MCF 10A (cell line): ENCODE data around the gene CPPED1. TPM values are rescaled to one million over a fixed set of nuclear protein-coding genes. Genes with fewer than 3 reads are reported as not detected.

ENCODE experiments used
- BruUV-seq: library from RNA; stranded (reverse); fragments of 400-500 nt; replicated peaks from 2 replicates; lab custom pipeline; 2021; lab: Mats Ljungman, UMichigan
- CTCF ChIA-PET: fragments of 300-600 bp; sonication (Branson Sonifier 250); formaldehyde crosslinking; extraction: SDS; loops from one replicate; lab custom pipeline; 2021; ENCODE audit warnings: antibody characterized with exemption, inconsistent platforms; lab: Yijun Ruan, JAX
- POLR2A ChIA-PET: fragments of 300-600, 350-650 bp; sonication (Branson Sonifier 250); formaldehyde crosslinking; extraction: SDS; loops from one replicate; lab custom pipeline; 2020; ENCODE audit warnings: antibody characterized with exemption, inconsistent platforms; lab: Yijun Ruan, JAX
- DNase-seq: peaks from one replicate; pipeline ENCODE4 v3.0.0-alpha.2; 2018; ENCODE audit not compliant: unreplicated experiment
- H3K27ac Mint-ChIP-seq: one replicate; pipeline ENCODE4 v1.8.0; 2022; ENCODE audit warnings: mild to moderate bottlenecking, low read depth, mixed read lengths; ENCODE audit not compliant: unreplicated experiment
- H3K27me3 Mint-ChIP-seq: one replicate; pipeline ENCODE4 v1.8.0; 2022; ENCODE audit warnings: mixed read lengths; ENCODE audit not compliant: insufficient read depth, unreplicated experiment
- H3K36me3 Mint-ChIP-seq: one replicate; pipeline ENCODE4 v1.8.0; 2022; ENCODE audit warnings: mild to moderate bottlenecking, moderate library complexity, mixed read lengths; ENCODE audit not compliant: insufficient read depth, unreplicated experiment
- H3K4me1 Mint-ChIP-seq: one replicate; pipeline ENCODE4 v1.8.0; 2022; ENCODE audit warnings: mixed read lengths; ENCODE audit not compliant: insufficient read depth, unreplicated experiment
- H3K4me3 Mint-ChIP-seq: one replicate; pipeline ENCODE4 v1.8.0; 2022; ENCODE audit warnings: mild to moderate bottlenecking, moderate library complexity, mixed read lengths; ENCODE audit not compliant: unreplicated experiment
- H3K9me3 Mint-ChIP-seq: one replicate; pipeline ENCODE4 v1.8.0; 2022; ENCODE audit warnings: mixed read lengths; ENCODE audit not compliant: unreplicated experiment
- CTCF ChIP-seq: fragments of 200-600 bp; IDR thresholded peaks from one replicate; pipeline ENCODE4 v1.8.0; 2022; ENCODE audit warnings: antibody characterized with exemption, mild to moderate bottlenecking; ENCODE audit not compliant: unreplicated experiment
- intact Hi-C: fragments of 100-400 bp; cut with micrococcal nuclease; formaldehyde crosslinking; loops from 2 replicates; pipeline ENCODE4 v1.14.1; 2022
- total RNA-seq: library from RNA; stranded (reverse); gene quantifications from 2 replicates; pipeline ENCODE4 v1.2.3, GENCODE V29; 2022

The CPPED1 gene
- total RNA-seq, 1 experiment from 2014 or later, result 13.8 TPM

GRCh38 chr16:12747827-12748226 is 55.9 kb downstream of the CPPED1 start:
- POLR2A ChIA-PET, result no interaction called here
- DNase-seq, result no peak
- CTCF ChIA-PET, result interaction anchor here (1.0 kb wide), 1 partner anchor 1020 kb away, joined by 3 read pairs; no protein-coding TSS in a partner anchor
- intact Hi-C loops, result no loop called here
- Mint-ChIP-seq H3K27me3 (no peaks in the 10 kb centered on the region), H3K9me3 (peaks cover 24% of the 10 kb centered on the region), H3K36me3 (peaks cover 11% of the 10 kb centered on the region), H3K4me3 (no peak overlapping the region), H3K4me1 (no peaks in the 10 kb centered on the region), H3K27ac (no peak overlapping the region)
- TF ChIP-seq CTCF, result no peak
- no TSS peak for BruUV-seq

DNA sequence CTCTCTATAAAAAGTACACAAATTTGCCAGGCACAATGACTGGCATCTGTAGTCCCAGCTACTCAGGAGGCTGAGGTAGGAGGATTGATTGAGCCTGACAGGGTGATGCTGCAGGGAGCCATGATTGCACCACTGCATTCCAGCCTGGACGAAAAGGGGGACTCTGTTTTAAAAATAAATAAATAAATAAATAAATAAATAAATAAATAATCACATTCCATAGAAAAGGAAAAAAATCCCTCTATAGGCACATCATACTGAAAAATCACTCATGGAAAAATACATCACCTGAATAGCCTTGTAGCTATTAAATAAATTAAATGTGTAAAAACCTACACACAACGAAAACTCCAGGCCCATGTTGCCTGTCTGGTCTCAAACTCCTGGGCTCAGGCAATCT is 56.4 kb downstream of the CPPED1 start:
- peaks cover 11% of the 10 kb centered on the region for H3K36me3 Mint-ChIP-seq
- no TSS peak for BruUV-seq
- ChIA-PET POLR2A (no interaction called here), CTCF (interaction anchor here (1.0 kb wide), 1 partner anchor 1020 kb away, joined by 3 read pairs; no protein-coding TSS in a partner anchor)
- no peak for TF ChIP-seq CTCF
- H3K27ac Mint-ChIP-seq, result no peak overlapping the region
- no peaks in the 10 kb centered on the region for H3K27me3 Mint-ChIP-seq
- peaks cover 24% of the 10 kb centered on the region for H3K9me3 Mint-ChIP-seq
- no peak for DNase-seq
- H3K4me3 Mint-ChIP-seq, result no peak overlapping the region
- no peaks in the 10 kb centered on the region for H3K4me1 Mint-ChIP-seq
- intact Hi-C loops, result no loop called here

- ChIA-PET CTCF (interaction anchor here (0.6 to 1.0 kb wide), 2 partner anchors 16 to 651 kb away, joined by 3 to 4 read pairs; no protein-coding TSS in a partner anchor), POLR2A (no interaction called here)
- H3K4me3 Mint-ChIP-seq, result no peak overlapping the region
- no TSS peak for BruUV-seq
- intact Hi-C loops, result no loop called here
- H3K27me3 Mint-ChIP-seq, result no peaks in the 10 kb centered on the region
- no peak for DNase-seq
- H3K27ac Mint-ChIP-seq, result no peak overlapping the region
- H3K36me3 Mint-ChIP-seq, result peaks cover 11% of the 10 kb centered on the region
- no peak for TF ChIP-seq CTCF
- H3K9me3 Mint-ChIP-seq, result peaks cover 27% of the 10 kb centered on the region
- H3K4me1 Mint-ChIP-seq, result no peaks in the 10 kb centered on the region
Observed at GRCh38 chr16:12744860-12745259, 58.8 kb downstream of the CPPED1 start.

DNA sequence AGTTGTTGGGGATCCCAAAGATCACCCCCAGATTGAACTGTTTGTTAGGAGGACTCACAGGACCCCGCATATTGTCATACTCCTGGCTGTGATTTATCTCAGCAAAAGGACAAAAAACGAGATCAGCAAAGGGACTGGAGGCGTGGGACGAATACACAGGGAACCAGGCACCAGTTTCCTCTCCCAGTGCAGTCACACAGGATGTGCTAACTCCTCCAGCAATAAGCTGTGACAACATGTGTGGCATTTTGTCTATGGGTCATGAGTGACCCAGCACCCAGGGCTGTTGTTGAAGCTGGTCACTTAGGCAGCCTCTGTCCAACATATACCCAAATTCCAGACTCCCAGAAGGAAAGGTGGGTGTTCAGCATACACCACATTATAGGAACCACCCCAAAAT is 60.9 kb downstream of the CPPED1 start:
- Mint-ChIP-seq H3K4me3 (no peak overlapping the region), H3K4me1 (no peaks in the 10 kb centered on the region), H3K9me3 (peaks cover 25% of the 10 kb centered on the region), H3K27me3 (no peaks in the 10 kb centered on the region), H3K36me3 (peaks cover 5% of the 10 kb centered on the region), H3K27ac (no peak overlapping the region)
- no peak for DNase-seq
- no peak for TF ChIP-seq CTCF
- ChIA-PET POLR2A (no interaction called here), CTCF (no interaction called here)
- intact Hi-C loops, result no loop called here
- no TSS peak for BruUV-seq
